ENCODE measurements around the gene CCDC30.

GRCh38 chr1:42430286-42431135 is 32.6 kb upstream of the CCDC30 start:
- no peak for TF ChIP-seq CTCF (IDR thresholded peaks at IDR 0.05; ENCODE audit: low read depth, low read length)
- TF ChIP-seq EZH2phosphoT487 (IDR thresholded peaks at IDR 0.05; ENCODE audit: low read depth), result no peak
